HG02759 (cell line): Measurements from ENCODE around the gene GCDH.
A peak's percentile ranks its signal among the peaks of the same experiment; 100 is the strongest.
"Not testable (repeated sequence)": the region's sequence is repeated elsewhere in the genome, so short reads cannot be mapped to it uniquely, and the experiment has no call there.

Experiments used
- ATAC-seq: cut with Tn5 transposase; IDR thresholded peaks from one replicate; pipeline ENCODE4 v1.9.1; 2021; ENCODE audit warnings: mild to moderate bottlenecking, moderate library complexity; ENCODE audit not compliant: unreplicated experiment

GCDH gene

DNA sequence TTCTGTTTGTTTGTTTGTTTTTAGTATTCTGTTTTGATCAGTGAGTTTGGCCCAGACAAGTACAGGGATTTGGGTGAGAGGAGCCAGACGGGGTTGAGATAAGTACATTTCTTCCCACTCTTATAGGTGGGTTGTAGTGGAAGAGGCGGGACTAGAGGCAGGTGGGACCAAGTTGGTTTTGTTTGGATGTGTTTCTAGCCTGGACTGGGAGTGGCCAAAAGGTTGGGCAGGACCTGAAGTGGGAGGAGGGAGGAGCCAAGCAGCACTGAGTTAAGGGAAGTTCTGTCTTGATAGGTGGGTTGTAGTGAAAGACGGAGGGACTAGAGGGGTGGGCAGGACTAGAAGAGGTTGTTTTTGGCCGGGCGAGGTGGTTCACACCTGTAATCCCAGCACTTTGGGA is 18.7 kb upstream of the GCDH start:
- ATAC-seq: no peak

DNA sequence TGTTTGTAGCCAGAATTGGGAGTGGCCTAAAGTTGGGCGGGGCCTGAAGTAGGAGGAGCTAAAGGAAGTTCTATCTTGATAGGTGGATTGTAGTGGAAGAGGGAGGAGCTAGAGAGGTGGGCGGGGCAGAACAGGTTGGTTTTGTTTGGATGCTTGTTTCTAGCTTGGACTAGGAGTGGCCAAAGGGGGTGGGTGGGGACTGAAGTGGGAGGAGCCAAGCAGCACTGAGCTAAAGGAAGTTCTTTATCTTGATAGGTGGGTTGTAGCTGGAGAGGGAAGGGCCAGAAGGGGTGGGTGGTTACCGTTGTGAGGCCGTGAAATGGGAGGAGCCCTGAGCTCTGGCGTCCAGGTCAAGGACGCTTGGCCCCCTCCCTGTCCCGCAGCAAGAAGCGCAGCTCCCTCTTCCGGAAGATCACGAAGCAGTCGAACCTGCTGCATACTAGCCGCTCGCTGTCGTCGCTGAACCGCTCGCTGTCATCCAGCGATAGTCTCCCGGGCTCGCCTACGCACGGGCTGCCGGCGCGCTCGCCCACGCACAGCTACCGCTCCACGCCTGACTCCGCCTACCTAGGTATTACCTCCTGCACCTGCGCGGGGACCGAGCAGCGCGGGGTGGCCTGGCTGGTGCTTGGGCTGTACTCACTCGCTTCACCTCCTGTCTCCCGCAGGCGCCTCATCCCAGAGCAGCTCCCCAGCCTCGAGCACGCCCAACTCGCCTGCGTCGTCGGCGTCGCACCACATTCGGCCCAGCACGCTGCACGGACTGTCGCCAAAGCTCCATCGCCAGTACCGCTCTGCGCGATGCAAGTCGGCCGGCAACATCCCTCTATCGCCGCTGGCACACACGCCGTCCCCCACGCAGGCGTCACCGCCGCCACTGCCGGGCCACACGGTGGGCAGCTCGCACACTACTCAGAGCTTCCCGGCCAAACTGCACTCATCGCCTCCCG is 17.7 kb upstream of the GCDH start:
- no peak for ATAC-seq

DNA sequence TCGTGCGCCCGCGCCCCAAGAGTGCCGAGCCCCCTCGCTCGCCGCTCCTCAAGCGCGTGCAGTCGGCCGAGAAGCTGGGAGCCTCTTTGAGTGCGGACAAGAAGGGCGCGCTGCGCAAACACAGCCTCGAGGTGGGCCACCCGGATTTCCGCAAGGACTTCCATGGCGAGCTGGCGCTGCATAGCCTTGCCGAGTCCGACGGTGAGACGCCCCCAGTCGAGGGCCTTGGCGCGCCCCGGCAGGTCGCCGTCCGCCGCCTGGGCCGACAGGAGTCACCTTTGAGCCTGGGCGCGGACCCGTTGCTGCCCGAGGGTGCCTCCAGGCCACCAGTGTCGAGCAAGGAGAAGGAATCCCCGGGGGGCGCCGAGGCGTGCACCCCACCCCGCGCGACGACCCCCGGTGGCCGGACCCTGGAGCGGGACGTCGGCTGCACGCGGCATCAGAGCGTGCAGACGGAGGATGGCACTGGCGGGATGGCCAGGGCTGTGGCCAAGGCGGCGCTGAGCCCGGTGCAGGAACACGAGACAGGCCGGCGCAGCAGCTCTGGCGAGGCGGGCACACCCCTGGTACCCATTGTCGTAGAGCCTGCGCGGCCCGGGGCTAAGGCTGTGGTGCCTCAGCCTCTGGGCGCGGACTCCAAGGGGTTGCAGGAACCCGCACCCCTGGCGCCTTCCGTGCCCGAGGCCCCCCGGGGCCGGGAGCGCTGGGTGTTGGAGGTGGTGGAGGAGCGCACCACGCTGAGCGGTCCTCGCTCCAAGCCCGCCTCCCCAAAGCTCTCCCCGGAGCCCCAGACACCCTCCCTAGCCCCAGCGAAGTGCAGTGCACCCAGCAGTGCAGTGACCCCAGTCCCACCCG is 16.8 kb upstream of the GCDH start:
- no peak for ATAC-seq

DNA sequence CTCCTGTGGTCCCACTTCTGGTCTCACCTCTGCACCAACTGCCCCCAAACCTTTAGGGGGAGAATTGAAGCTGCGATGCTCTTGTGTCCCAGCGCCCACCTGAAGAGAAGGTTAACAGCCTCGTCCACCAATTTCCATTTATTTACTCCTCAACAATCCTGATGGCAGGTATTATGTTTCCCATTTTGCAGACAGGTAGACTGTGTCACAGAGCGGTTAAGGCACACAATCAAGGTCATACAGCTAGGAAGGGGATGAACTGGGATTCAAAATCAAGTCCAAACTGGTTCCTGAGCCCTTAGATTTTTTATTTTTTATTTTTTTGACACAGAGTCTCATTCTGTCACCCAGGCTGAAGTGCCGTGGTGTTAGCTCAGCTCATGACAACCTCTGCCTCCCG is 15.9 kb upstream of the GCDH start:
- no peak for ATAC-seq

DNA sequence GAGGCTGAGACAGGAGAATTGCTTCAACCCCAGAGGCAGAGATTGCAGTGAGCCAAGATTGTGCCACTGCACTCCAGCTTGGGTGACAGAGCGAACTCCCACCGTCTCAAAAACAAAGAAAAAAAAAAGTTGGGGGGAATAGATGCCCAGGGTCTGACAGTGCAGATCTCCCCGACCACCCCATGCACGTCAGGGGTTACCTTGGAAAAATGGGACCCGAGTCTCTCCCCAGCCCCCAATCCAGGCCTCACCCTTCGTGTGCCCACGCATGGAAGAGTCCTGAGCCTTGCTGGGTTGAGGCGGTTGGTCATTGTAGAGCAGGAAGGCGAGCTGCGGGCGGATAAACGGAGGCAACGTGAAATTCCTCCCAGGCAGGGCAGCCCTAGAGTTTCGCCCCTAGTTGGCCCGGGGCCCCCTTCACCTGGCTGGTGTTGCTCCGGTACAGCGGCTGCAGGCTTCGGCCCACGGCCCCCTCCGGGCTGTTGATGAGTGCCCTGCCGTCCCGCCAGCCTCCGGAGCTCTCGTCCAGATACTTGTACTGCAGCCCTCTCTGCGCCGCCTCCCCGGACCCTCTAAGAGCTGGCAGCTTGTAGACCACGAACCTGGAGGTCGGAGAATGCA is 10.3 kb upstream of the GCDH start:
- ATAC-seq: peak; percentile 22

DNA sequence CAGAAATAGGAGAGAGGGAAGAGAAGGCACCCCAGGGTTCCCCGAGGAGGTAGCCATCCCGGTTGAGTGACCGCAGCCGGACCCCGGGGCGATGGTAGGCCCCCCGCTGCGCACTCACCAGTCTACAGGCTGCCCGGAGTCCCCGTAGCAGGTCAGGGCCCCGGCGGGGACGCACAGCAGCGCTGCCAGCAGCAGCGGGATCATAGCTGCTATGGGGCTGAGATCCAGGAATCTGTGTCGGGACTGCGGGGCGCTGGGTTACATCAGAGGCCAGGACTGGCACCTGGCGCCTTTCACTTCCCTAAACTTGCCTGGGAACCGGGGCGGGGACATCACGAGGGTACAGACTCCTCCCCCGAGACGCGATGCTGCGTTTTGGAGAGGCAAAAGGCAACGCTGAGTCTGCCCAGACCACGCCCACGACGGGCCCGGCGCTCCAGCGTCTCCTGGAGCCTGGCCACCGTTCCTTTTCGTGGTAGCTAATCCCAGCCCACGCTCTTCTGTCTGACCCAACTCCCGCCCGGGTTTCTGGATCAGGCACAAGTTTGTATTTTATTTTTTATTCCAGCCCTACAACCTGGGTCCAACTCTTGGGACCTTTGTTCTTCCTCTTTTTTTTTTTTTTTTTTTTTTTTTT is 9.7 kb upstream of the GCDH start, which contains the start of gene DNASE2:
TSS of gene DNASE2 (minus strand) at position 278 of the 637 bp plus-strand sequence. CDS start at position 204, 74 bp downstream.
- peak; percentile 88 for ATAC-seq

DNA sequence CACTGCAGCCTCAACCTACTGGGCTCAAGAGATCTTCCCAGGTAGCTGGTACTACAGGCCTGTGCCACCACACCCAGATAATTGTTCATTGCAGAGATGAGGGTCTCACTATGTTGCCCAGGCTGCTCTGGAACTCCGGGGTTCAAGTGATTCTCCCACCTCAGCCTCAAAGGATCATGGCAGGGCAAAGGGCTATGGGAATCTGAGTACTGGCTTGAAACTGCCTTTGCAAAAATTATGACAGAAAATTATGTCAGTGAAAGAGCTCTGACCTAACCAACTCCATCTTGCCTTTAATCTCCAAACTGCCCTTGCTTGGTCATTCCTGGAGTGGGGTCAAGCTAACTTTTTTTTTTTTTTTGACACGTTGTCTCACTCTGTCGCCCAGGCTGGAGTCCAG is 8.4 kb upstream of the GCDH start:
- ATAC-seq: no peak

DNA sequence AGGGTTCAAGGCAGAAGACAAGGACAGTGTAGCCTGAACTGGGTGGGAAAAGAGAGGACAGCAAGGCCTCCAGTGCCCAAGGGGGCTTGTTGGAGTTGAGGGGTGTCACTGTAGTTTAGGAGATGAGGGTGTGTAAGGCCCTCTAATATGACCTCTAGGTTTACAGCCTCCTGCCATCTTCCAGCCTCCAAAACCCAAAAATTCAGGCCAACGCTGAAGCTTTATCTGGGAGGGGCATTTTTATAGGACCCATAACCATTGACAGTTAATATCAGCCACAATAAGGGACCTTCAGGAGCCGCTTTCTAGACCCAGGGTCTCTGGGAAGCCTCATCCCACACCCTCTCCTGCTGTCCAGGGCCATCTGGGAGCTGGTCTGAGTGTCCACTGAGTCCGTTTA is 6.8 kb upstream of the GCDH start:
- no peak for ATAC-seq

DNA sequence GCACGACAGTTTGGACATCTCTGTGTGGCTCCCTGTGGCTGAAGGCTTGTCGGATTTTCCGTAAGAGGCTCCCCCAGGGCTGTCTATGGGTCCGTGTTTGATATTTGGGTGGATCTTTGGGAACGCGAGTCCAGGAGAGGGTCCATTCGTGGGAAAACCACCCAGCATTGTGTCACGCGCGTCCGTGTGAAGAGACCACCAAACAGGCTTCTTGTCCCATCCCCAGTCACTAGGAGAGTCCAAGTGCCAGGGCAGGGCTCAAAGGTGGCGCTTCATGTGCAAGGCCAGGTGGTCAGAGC is 6.4 kb upstream of the GCDH start:
- no peak for ATAC-seq

DNA sequence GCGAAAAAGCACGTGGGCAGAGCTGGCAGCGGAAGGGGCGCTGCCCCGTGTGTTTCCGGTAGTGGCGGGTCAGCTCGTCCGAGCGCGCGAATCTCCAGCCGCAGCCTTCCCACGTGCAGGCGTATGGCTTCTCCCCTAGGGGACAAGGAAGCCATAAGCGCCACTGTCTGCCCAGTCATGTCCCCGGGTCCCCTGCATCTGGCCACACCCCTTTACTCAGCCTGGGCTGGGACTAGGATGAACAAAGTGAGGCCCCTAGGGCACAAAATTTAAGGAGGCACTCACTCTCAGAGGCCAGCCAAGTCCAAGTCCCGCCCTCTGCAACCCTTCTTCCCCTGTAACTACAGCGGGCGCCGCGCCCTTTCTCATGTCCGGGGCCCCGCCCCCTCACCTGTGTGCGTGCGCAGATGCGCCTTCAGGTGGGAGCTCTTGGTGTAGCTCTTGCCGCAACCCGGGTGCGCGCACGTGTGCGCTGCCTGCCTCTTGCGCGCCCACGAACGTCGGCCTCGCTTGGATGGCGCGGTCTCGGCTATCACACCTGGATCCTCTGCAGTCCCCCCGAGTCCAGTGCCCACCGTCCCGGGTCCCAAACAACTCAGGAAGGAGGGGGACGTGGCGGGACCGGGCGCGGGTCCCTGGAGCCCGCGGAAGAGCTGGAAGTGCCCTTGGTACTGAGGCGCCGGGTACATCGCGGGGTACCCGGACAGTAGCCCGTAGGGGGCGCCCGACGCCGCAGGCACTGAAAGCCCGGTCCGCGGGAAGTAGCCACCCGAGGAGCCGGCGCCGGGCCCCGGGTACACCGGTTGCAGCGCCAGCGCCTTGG is 5.8 kb upstream of the GCDH start:
- no peak for ATAC-seq

DNA sequence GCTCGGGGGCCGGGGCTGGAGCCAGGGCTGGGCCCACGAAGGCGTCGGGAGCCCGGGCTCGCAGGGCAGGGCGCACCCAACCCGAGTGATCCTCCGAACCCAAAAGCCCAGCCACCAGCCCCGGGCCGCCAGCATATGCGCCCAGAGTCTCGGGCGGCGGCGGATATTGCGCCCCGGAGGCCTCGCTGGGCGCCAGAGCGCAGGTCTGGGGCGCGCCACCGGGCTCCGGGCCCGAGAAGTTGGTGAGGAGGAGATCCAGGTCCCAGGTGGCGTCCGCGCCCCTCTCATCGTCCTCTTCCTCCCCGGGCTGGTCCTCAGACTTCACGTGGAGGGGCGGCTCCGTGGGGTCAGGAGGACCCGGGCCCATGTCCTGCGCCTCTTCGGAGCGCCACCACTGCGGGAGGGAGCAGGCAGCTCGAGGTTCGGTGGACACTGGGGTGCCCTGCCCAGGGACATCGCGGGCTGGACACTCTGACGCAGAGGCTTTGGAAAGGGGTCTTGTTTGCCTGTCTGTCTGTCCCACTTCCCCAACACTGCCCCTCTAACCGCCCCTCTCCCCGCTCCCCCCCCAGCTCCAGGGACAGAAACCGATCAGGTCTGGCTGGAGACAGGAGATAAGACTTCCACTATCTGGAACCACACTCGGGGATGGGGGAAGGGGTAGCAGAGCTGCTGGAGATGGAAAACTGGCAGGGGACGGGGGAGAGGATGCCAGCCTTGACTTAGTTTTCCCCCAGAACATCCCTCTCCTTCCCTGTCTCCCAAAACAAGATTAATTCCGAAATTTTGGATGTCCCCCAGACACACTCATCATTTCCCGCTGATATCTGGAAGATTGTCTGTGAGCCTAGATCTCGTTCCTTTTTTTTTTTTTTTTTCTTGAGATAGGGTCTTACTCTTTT is 5.0 kb upstream of the GCDH start:
- ATAC-seq: no peak

DNA sequence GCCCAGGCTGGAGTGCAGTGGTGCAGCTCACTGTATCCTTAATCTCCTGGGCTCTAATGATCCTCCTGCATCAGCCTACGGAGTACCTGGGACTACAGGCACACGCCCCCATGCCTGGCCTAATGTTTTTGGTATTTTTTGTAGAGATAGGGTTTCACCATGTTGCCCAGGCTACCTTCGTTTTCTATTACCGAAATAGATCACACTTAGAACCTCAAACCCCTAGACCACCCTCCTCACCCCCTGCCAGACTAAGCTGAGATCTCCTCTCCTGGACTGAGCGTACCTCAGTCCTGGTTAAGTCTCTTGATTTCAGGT is 4.3 kb upstream of the GCDH start:
- no peak for ATAC-seq

DNA sequence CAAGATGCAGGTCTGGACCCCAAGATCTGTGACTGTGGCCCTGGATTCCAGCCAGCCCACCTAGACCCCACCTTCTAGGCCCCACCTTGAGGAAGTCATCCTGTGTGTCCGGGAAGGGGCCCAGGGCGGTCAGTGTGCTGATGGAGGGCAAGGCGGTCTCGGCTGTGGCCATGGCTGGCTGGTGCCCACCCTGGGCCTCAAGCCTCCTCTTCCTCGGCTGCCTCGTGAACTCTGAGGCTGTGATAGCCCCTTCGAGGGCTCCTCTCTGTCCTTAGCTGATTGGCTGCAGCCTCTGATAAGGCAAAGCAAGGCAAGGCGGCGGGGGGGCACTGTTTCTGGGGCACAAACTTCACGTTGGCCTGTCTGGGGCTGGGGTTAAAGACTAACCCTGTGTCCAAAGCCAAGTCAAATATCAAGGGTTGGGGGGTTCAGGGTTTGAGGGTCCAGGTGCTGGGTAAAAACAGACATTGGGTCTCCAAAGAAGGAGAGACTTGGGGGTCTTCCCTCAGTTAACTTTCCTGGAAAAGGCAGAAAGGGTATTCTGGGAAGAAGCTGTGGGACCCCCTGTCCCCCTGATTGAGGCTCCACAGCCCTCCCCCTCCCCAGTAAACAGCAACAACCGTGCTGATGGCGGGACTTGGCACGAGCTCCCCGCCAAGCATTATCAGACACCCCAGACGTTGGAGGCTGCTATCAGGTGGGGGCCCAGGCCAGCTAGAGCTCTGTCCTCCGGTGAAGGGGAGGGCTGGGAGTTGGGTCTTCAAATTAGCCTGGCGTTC is 3.8 kb upstream of the GCDH start, which contains the start of gene KLF1:
TSS of gene KLF1 (minus strand) at position 233 of the 779 bp plus-strand sequence. CDS start at position 172, 61 bp downstream.
- ATAC-seq: no peak

DNA sequence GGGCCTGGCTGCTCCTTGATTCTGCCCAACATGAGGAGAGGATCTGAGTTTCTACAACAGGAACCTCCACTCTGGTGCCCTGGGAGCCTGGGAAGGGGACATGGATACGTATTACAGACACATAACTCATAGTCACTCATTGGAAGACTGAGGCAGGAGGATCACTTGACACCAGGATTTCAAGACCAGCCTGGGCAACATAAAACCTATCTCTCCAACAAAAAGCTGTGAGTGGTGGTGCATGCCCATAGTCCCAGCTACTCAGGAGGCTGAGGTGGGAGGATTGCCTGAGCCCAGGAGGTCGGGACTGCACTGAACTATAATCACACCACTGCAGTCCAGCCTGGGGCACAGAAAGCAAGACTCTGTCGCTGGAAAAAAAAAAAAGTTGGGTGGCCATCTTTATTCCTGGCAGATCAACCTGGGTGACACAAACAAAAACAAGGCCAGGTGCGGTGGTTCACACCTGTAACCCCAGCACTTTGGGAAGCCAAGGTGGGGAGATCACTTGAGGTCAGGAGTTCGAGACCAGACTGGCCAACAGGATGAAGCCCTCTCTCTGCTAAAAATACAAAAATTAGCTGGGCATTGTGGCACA is 2.9 kb upstream of the GCDH start:
- no peak for ATAC-seq

DNA sequence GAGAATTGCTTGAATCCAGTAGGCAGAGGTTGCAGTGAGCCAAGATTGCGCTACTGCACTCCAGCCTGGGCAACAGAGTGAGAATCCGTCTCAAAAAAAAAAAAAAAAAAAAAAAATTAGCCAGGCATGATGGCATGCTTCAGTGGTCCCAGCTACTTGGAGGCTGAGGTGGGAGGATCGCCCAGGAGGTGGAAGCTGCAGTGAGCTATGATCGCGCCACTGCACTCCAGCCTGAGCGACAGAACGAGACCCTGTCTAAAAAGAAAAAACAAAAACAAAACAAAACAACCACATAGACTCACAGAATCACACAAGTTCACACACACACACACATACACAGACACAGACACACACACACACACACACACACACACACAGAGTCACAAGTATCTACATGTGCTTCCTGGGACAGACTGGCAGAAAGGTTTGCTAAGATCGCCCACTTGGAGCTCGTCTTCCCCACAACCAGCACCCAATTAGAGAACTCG is 617 bp upstream of the GCDH start:
- not testable (repeated sequence) for ATAC-seq

DNA sequence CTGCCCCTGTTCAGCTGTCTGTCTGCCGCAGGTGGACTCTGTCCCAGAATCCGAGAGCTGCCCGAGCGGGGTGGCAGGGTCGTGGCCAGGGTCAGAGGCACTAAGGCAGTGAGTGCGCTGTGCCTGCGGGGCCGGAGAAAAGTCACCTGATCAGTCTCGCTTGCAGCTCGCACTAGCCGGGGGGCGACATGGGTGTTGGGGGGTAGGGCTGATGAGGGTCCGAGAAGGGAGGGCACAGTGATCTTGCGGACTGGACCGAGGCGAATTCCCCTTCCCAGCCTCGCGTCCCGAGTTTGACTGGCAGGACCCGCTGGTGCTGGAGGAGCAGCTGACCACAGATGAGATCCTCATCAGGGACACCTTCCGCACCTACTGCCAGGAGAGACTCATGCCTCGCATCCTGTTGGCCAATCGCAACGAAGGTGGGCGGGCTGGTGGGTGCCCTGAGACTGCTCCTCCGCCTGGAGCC is 627 bp downstream of the GCDH start:
- ATAC-seq: no peak

DNA sequence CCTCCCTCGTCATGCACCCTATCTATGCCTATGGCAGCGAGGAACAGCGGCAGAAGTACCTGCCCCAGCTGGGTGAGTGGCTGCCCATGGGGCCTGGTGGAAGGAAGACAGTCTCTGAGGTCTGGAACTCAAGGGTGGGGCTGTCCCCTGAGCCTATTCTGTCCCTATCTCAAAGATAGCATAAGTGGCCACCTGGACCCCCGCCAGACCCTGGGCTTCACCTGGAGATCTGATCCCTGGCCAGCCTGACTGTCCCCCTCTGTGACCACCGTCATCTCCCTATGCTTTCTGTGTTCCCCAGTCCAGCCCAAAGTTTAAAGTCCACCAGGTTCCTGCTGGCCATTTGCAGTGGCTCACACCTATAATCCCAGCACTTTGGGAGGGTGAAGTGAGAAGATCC is 2.6 kb downstream of the GCDH start:
- ATAC-seq: no peak

DNA sequence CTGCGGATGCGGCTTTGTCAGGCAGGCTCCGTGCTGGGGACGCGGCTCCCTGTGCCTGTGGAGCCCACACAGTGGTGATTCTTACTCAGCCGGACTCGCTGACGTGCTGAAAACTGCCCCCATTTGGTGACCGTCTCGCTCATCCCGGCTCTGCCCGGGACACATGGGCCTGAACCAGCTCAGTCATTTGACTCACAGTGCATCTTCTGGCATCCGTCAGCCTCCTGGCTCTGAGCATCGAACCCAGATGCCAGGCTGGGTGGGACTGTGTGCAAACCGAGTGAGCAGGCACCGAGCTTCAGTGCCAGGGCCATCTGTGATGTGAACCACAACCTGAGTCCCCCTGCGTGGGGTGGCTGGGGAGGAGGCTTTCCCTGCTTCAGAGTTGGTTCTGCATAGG is 5.5 kb downstream of the GCDH start:
- no peak for ATAC-seq
